Measurements from ENCODE around the gene ATG9B. TPM values are rescaled to one million over a fixed set of nuclear protein-coding genes. Genes with fewer than 3 reads are reported as not detected.

ATG9B gene, protein sequence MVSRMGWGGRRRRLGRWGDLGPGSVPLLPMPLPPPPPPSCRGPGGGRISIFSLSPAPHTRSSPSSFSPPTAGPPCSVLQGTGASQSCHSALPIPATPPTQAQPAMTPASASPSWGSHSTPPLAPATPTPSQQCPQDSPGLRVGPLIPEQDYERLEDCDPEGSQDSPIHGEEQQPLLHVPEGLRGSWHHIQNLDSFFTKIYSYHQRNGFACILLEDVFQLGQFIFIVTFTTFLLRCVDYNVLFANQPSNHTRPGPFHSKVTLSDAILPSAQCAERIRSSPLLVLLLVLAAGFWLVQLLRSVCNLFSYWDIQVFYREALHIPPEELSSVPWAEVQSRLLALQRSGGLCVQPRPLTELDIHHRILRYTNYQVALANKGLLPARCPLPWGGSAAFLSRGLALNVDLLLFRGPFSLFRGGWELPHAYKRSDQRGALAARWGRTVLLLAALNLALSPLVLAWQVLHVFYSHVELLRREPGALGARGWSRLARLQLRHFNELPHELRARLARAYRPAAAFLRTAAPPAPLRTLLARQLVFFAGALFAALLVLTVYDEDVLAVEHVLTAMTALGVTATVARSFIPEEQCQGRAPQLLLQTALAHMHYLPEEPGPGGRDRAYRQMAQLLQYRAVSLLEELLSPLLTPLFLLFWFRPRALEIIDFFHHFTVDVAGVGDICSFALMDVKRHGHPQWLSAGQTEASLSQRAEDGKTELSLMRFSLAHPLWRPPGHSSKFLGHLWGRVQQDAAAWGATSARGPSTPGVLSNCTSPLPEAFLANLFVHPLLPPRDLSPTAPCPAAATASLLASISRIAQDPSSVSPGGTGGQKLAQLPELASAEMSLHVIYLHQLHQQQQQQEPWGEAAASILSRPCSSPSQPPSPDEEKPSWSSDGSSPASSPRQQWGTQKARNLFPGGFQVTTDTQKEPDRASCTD
- 0.70 TPM for total RNA-seq

DNA sequence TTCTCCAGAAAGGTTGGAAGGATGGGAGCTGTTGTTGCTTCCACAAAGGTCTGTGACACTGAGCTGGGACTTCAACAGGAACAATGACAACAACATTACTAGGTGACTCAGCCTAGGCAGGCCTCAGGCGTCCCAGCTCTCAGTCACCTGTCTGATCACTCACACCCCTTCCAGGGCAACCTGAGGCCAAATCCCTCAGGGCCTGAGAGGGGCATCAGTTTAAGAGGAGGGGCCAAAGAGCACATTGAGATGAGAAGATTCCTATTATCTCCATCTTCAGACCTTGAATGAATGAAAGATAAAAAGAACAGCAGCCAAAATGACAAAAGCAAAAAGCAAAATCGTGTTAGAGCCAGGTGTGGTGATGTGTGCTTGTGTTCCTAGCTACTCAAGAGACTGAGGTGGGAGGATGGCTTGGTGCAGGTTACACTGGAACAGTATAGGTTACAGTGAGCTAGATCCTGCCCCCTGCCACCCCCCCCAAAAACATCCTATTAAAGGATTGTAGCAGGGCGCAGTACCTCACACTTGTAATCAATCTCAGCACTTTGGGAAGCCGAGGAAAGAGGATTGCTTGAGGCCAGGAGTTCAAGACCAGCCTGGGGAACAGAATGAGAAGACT is at the start of gene ATG9B:
Gene ATG9B (minus strand): TSS at position 60 of the 622 bp plus-strand sequence. CDS start 71 bp downstream, outside the sequence.

DNA sequence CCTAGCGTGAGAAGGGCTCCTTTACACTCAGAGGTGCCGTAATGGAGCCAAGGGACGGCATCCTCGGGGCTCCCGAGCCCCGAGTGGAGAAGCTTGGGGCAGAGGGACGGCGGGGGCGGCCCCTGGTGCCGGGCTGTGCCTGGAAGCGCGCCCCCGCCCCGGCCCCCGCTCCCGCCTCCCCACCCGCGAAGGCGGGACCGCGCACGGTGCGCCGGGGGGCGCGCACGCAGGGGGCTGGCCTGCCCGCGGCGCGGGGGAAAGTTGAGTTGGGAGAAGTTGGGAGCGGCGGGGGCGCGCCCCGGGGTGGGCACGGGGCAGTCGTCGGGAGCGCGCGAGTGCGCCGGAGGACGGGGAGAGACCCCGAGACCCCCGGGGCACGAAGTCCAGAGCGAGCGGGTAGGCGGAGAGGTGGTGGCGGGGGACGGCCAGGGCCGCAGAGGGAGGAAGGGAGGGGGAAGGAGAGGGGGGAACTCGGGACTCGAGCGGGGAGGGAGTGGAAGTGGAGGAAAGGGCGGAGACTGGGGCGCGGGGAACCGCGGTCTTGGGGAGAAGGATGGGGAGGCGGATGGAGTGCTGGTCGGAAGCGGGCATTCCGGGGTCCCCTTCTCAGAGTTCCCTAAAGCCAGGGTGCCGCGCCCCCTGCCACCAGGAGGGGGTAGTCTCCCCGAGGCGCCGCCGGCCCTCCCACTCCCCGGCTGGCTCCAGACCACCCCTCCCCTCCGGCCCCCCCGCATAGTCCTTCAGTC is 35.2 kb upstream of the ATG9B start, which contains the start of gene SLC4A2:
Gene SLC4A2 (plus strand): TSS at position 223 of the 746 bp plus-strand sequence. CDS start 2,399 bp downstream, outside the sequence.

DNA sequence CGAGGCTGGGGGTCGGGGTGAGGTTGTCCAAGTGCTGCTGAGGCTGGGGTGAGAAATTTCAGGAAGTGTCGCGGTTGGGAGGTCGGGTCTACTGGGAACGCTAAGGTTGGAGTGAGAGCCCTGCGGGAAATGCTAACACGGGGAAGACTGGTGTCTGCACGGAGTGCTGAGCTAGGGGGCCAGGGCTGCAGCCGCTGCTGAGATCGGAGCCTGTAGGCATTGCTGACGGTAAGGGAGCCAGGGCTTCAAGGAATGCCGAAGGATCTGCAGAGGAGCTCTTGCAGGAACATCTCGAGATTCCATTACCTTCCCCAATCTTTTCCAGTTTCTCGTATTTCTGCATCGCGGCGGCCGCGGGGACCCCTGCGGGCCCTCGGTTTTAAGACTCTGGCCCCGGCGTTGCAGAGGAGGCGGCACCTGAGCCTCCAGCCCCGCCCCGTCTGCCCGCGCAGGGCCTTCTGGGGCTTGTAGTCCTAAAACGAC is 33.3 kb upstream of the ATG9B start, which contains the start of gene CDK5:
Gene CDK5 (minus strand): TSS at position 392 of the 483 bp plus-strand sequence. CDS start 49 bp downstream, at position 343.

DNA sequence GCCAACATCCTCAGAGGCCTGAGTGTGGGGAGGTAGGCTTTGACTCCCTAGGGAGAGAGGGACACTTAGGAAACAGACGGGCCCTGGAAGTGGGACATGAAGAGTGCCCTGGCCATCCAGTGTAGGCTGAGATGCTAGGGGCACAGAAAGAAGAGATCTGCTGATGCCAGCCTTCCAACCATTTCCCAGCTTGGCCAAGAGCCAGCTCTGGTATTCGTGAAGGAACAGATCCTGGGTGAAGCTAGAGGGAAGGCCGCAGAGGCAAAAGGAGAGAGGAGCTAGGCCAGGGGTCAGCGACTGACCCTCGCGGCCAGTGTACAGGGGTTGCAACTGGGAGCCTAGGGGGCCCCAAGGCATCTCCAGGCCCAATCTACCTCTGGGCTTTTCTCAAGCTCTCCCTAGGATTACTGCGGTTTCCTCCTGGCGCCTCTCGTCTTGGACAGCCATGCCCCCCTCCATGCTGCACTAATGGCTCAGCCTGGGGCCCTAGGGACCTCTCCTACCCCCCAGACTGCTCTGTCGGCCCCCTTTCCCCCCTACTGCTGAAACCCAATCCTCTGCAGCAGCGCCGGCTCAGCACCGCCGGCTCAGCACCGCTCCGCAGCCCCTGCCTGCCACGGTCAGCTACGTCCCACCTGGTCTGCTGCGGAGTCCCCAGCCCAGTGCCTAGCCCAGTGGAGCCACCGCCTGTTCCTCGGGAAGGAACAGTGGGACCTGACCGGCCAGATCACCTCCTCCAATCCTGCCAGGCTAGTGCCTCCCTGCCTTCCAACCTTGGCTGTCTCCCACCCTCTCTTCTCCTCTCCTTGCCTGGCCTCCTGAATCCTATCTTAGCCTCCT is 23.9 kb upstream of the ATG9B start, which contains the start of gene ASIC3:
Gene ASIC3 (plus strand): TSS at position 556 of the 840 bp plus-strand sequence. CDS start 355 bp downstream, outside the sequence.

DNA sequence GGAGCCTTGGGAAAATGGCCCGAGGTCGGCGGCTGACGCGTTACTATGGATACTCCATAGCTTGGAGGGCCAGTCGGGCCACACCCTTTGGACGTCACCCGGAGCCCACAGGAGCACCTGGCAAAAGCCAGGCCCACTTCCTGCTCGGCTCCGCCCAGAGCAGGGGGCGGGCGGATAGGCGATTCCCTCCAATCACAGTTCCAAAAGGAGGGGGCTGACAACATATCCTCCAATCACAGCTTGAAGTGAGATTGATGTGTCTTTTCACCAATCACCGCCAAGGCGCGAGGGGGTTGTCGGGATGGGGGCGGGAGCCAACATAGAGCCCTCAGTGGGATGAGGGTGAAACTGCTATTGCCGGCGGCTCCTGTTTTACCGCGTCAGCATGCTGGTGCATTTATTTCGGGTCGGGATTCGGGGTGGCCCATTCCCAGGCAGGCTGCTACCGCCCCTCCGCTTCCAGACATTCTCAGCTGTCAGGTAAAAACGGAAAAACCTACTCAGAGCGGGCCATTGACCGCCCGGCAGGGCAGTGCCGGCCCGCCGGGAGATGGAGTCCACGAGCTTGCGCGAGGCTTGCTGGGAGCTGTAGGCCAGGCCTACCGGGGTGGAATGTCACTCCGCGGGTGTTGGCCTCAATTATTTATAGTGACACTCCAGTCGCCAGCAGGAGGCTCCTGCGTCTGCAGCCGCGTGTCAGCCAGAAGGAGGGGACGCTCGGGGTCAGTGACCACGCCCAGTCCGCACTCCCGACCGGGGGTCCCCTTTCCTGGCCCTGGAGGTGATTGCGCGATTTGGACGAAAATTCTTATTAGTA is 4.0 kb upstream of the ATG9B start, which contains the start of gene ABCB8:
Gene ABCB8 (plus strand): TSS at position 320 of the 817 bp plus-strand sequence. CDS start 66 bp downstream, at position 386.

DNA sequence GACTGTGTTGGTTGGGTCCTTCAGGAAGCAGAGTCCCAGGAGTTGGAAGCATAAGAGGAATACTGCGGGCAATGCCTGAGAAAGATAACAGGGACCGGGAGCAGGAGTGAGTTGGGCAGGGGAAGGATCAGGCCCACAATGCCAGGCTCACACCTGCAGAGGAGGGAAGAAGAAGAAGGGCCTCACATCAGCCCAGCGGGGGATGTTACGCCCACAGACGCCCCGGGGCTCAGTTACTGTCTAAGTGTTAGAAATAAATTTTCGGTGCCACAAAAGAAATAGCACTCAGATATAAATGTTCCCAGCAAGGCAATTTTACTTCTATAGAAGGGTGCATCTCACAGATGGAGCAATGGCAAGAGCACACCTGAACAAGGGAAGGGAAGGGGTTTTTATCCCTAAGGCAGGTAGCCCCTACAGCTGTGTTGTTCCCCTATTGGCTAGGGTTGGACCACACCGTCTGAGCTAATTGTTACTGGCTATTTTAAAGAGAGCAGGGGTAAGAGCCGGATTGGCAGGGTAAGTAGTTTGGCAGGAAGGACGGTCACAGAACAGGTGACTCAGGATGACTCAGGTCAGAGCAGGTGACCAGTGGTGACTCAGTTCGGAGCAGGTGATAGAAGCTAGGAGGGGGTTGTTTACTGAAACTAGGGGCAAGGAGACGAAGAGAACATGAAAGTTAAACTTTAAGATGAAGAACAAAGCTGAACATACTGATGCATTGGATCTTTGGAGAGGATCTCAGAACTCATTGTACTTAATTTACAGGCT is 33.7 kb downstream of the ATG9B start, which contains the start of gene NOS3:
Gene NOS3 (plus strand): TSS at position 602 of the 771 bp plus-strand sequence. CDS start 2,787 bp downstream, outside the sequence.

DNA sequence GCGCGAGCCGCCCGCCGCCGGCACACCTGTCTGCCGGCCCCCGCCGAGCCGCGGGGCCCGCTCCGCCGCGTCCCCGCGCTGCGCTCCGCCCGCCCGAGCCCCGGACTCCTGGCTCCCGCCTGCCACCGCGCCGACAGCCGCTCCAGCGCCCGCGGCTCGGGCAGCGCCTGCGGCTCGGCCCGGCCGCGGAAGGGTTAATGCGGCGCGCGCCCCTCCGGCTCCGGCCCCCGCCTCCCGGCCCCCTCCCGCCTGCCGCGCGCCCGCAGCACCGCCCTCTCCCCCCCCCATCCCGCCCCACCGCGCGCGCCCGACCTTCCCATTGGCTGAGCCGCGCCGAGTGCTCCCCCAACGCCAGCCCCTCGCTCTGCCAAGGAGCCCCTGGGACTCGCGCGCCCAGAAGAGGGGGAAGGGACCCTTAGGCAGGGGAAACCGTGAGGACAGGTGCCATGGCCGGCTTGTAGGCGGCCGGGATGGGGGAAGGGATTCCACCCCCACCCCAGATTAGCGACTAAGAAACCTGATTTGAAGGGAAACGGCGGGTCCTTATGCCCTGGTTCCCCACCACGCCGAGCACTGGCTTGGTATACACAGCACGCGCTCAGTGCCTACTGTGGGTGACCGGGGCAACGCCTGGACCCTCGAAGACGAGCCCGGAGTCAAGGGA is 46.0 kb downstream of the ATG9B start, which contains the start of gene KCNH2:
Gene KCNH2 (minus strand): TSS at position 196 of the 664 bp plus-strand sequence. CDS start 408 bp downstream, outside the sequence.

Other genes with a start within 250 kb of the ATG9B start
- gene TMEM176B, start 224.1 kb downstream of the ATG9B start, total RNA-seq = 69.6 TPM
- 71.8 TPM for gene TMEM176A, start 223.7 kb downstream of the ATG9B start, total RNA-seq
- 82.9 TPM for gene AOC1, start 172.0 kb downstream of the ATG9B start, total RNA-seq
- 14.4 TPM for gene KCNH2, start 46.2 kb downstream of the ATG9B start, total RNA-seq
- gene NOS3, start 33.5 kb downstream of the ATG9B start, total RNA-seq = 22.5 TPM
- gene ABCB8, start 4.0 kb upstream of the ATG9B start, total RNA-seq = 24.6 TPM
- gene ASIC3, start 24.0 kb upstream of the ATG9B start, total RNA-seq = 0.76 TPM
- 13.3 TPM for gene CDK5, start 33.4 kb upstream of the ATG9B start, total RNA-seq
- 110 TPM for gene SLC4A2, start 35.1 kb upstream of the ATG9B start, total RNA-seq
- gene FASTK, start 56.3 kb upstream of the ATG9B start, total RNA-seq = 64.4 TPM
- 25.7 TPM for gene TMUB1, start 59.0 kb upstream of the ATG9B start, total RNA-seq
- gene AGAP3, start 62.0 kb upstream of the ATG9B start, total RNA-seq = 48.6 TPM
- gene GBX1, start 143.2 kb upstream of the ATG9B start, total RNA-seq = 0.64 TPM
- gene ASB10, start 162.8 kb upstream of the ATG9B start, total RNA-seq = 3.4 TPM
- gene H2BK1, start 186.0 kb upstream of the ATG9B start, total RNA-seq = not detected
- 22.3 TPM for gene ABCF2, start 202.7 kb upstream of the ATG9B start, total RNA-seq
- gene CHPF2, start 208.0 kb upstream of the ATG9B start, total RNA-seq = 29.1 TPM
- gene SMARCD3, start 224.2 kb upstream of the ATG9B start, total RNA-seq = 50.2 TPM